ENCODE results near the gene CDK15. TPM values are rescaled to one million over a fixed set of nuclear protein-coding genes. Genes with fewer than 3 reads are reported as not detected.

The CDK15 gene
- total RNA-seq, 1 experiment from 2014 or later: not detected

- TF ChIP-seq CTCF (IDR thresholded peaks at IDR 0.05 in 2 of 3, conservative IDR thresholded peaks at IDR 0.05 in 1 of 3; ENCODE audit: borderline replicate concordance in 1 of 3, insufficient read depth in 1 of 3, low read depth in 2 of 3, low read length in 2 of 3) (no peak), ZBTB33 (IDR thresholded peaks at IDR 0.05; ENCODE audit: extremely low read depth, insufficient replicate concordance, low read length) (no peak), SRF (IDR thresholded peaks at IDR 0.05; ENCODE audit: low read depth) (no peak), POLR2A (IDR thresholded peaks at IDR 0.05; ENCODE audit: borderline replicate concordance, extremely low read depth, insufficient read depth, insufficient read length) (no peak), SP1 (IDR thresholded peaks at IDR 0.05; ENCODE audit: low read depth) (no peak), POLR2AphosphoS5 (IDR thresholded peaks at IDR 0.05; ENCODE audit: low read depth, low read length) (no peak), FOSL1 (IDR thresholded peaks at IDR 0.05; ENCODE audit: low read depth) (no peak), JUND (IDR thresholded peaks at IDR 0.05) (no peak), EZH2 (IDR thresholded peaks at IDR 0.05) (no peak), CEBPB (IDR thresholded peaks at IDR 0.05; ENCODE audit: low read depth) (no peak), ELF1 (IDR thresholded peaks at IDR 0.05; ENCODE audit: borderline replicate concordance, low read depth) (no peak), ZFX (IDR thresholded peaks at IDR 0.05) (no peak), EGR1 (IDR thresholded peaks at IDR 0.05; ENCODE audit: low read depth) (no peak)
Measured at GRCh38 chr2:201796478-201796865, 9.9 kb upstream of the CDK15 start (continued).

Measured in HCT116 (cell line).